ENCODE results near the gene TNKS2. TPM values are rescaled to one million over a fixed set of nuclear protein-coding genes. Genes with fewer than 3 reads are reported as not detected.

Gene TNKS2
- total RNA-seq, 1 donor from 2014 or later: 56.2 TPM

DNA sequence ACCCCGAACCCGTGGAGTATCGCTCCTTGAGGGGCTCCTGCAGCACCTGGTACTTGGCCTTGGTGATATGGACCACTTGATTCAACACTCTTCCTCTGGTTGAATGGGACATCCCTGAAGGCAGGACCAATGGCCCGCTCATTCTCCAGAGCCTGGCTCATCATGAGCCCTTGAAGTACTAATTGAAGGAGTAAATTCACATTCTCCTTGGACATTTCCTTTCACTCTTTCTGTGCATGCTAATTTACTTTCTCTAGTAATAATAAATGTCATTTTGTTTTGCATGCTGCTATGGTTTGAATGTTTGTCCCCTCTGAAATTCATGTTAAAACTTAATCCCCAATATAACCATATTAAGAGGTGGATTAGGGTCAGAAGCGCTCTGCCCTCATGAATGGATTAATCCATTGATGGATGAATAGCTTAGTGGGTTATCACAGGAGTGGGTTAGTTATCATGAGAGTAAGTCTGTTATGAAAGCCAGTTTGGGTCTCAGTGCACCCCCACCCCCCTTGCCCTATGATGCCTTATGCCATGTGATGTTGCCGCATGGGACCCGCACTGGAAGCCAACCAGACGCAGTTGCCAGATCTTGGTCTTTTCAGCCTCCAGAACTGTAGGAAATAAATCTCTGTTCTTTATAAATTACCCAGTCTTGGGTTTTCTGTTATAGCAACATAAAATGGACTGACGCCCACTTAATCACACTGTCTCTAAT, 87.3 kb downstream of the TNKS2 start:
- Histone ChIP-seq H3K27ac (ENCODE audit: low read depth, low read length) (no peak overlapping the region), H3K36me3 (ENCODE audit: insufficient read depth, low read length) (no peaks in the 10 kb centered on the region), H3K4me3 (ENCODE audit: insufficient read depth, low read depth, low read length) (no peak overlapping the region), H3K4me2 (ENCODE audit: low read length) (no peak overlapping the region), H3K4me1 (ENCODE audit: insufficient read depth, low read length) (peaks cover 18% of the 10 kb centered on the region), H3K27me3 (ENCODE audit: insufficient read depth, low read length) (no peaks in the 10 kb centered on the region), H4K20me1 (ENCODE audit: insufficient read depth, low read length) (no peaks in the 10 kb centered on the region), H3K9me3 (ENCODE audit: insufficient read depth, low read depth, low read length) (no peaks in the 10 kb centered on the region), H3K9ac (ENCODE audit: low read length) (no peak overlapping the region), H2AFZ (ENCODE audit: low read depth, low read length) (no peak overlapping the region), H3K79me2 (ENCODE audit: insufficient read depth, low read length) (no peaks in the 10 kb centered on the region)
- no peak for DNase-seq (ENCODE audit: low read depth)
- Mint-ChIP-seq H3K36me3 (ENCODE audit: low read depth, unreplicated experiment) (no peaks in the 10 kb centered on the region), H3K9me3 (ENCODE audit: unreplicated experiment) (no peaks in the 10 kb centered on the region), H3K4me1 (ENCODE audit: low read depth, unreplicated experiment) (peaks cover 8% of the 10 kb centered on the region), H3K27ac (ENCODE audit: unreplicated experiment) (no peak overlapping the region), H3K4me3 (ENCODE audit: unreplicated experiment) (no peak overlapping the region), H3K27me3 (ENCODE audit: low read depth, unreplicated experiment) (no peaks in the 10 kb centered on the region)
- TF ChIP-seq, protein P1, sequence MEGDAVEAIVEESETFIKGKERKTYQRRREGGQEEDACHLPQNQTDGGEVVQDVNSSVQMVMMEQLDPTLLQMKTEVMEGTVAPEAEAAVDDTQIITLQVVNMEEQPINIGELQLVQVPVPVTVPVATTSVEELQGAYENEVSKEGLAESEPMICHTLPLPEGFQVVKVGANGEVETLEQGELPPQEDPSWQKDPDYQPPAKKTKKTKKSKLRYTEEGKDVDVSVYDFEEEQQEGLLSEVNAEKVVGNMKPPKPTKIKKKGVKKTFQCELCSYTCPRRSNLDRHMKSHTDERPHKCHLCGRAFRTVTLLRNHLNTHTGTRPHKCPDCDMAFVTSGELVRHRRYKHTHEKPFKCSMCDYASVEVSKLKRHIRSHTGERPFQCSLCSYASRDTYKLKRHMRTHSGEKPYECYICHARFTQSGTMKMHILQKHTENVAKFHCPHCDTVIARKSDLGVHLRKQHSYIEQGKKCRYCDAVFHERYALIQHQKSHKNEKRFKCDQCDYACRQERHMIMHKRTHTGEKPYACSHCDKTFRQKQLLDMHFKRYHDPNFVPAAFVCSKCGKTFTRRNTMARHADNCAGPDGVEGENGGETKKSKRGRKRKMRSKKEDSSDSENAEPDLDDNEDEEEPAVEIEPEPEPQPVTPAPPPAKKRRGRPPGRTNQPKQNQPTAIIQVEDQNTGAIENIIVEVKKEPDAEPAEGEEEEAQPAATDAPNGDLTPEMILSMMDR (IDR thresholded peaks at IDR 0.05; ENCODE audit: insufficient read depth, low read depth, low read length): no peak
- TF ChIP-seq EZH2 (IDR thresholded peaks at IDR 0.05; ENCODE audit: insufficient read depth, low read length): no peak
- no peak for FAIRE-seq

DNA sequence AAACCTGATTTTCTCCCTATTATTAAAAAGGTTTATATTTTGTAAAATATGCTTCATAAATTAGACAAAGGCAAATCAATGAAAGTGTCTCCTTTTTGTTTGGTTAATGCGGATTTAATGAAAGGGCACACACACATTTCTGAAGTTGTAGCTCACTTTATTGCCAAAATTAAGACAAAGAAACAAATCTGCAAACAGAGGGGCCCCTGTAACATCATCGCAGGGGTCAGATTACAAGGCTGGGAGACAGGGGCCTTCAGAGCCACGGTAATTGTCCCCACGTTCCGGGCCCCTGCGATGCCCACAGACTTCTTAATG, 88.7 kb downstream of the TNKS2 start:
- peak overlapping the region; percentile 94 for H3K4me2 ChIP-seq (ENCODE audit: low read length)
- Mint-ChIP-seq H3K9me3 (ENCODE audit: unreplicated experiment) (no peaks in the 10 kb centered on the region), H3K27me3 (ENCODE audit: low read depth, unreplicated experiment) (no peaks in the 10 kb centered on the region), H3K36me3 (ENCODE audit: low read depth, unreplicated experiment) (no peaks in the 10 kb centered on the region), H3K4me3 (ENCODE audit: unreplicated experiment) (peak overlapping the region; percentile 92), H3K4me1 (ENCODE audit: low read depth, unreplicated experiment) (peaks cover 12% of the 10 kb centered on the region), H3K27ac (ENCODE audit: unreplicated experiment) (peak overlapping the region; percentile 58)
- H3K4me3 ChIP-seq (ENCODE audit: insufficient read depth, low read depth, low read length): peak overlapping the region; percentile 71
- no peaks in the 10 kb centered on the region for H3K9me3 ChIP-seq (ENCODE audit: insufficient read depth, low read depth, low read length)
- no peaks in the 10 kb centered on the region for H3K27me3 ChIP-seq (ENCODE audit: insufficient read depth, low read length)
- H2AFZ ChIP-seq (ENCODE audit: low read depth, low read length): peak overlapping the region; percentile 91
- TF ChIP-seq, protein P1 (IDR thresholded peaks at IDR 0.05; ENCODE audit: insufficient read depth, low read depth, low read length): no peak
- TF ChIP-seq EZH2 (IDR thresholded peaks at IDR 0.05; ENCODE audit: insufficient read depth, low read length): no peak
- H3K9ac ChIP-seq (ENCODE audit: low read length): peak overlapping the region; percentile 67
- no peaks in the 10 kb centered on the region for H3K79me2 ChIP-seq (ENCODE audit: insufficient read depth, low read length)
- no peaks in the 10 kb centered on the region for H3K36me3 ChIP-seq (ENCODE audit: insufficient read depth, low read length)
- H3K27ac ChIP-seq (ENCODE audit: low read depth, low read length): no peak overlapping the region
- no peaks in the 10 kb centered on the region for H4K20me1 ChIP-seq (ENCODE audit: insufficient read depth, low read length)
- H3K4me1 ChIP-seq (ENCODE audit: insufficient read depth, low read length): peaks cover 18% of the 10 kb centered on the region
- FAIRE-seq (no peak), DNase-seq (ENCODE audit: low read depth) (no peak)
